Myocyte (in vitro differentiated cells): ENCODE measurements around the gene PRR15L. TPM values are rescaled to one million over a fixed set of nuclear protein-coding genes. Genes with fewer than 3 reads are reported as not detected.

Source experiments
- DNase-seq: peaks from one replicate; pipeline ENCODE4 v3.0.0-alpha.2; 2012; ENCODE audit warnings: low read depth
- total RNA-seq: library from RNA; depleted of rRNA; stranded (reverse); fragments of >200 nt; gene quantifications from 2 replicates; pipeline ENCODE4 v1.2.3, GENCODE V29; 2014

PRR15L gene
- total RNA-seq, 1 donor from 2014 or later, result not detected

DNA sequence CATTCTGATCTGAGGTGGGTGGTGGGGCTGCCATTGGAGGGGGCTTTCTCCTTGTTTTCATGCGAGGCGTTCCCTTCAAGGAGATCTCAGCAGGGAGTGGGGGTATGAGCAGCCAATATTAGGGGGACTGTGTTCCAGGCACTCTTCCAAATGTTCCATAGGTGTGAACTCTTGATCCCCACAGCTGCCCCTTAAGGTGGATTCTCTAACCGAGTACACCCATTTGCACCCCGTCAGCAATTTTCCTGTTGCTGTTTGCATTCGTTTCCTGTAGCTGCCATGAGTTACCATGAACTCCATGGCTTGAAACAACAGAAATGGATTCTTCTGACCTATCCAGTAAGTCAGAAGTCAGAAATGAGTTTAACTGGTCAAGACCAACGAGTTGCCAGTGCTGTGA is 3.7 kb upstream of the PRR15L start:
- DNase-seq, result no peak

DNA sequence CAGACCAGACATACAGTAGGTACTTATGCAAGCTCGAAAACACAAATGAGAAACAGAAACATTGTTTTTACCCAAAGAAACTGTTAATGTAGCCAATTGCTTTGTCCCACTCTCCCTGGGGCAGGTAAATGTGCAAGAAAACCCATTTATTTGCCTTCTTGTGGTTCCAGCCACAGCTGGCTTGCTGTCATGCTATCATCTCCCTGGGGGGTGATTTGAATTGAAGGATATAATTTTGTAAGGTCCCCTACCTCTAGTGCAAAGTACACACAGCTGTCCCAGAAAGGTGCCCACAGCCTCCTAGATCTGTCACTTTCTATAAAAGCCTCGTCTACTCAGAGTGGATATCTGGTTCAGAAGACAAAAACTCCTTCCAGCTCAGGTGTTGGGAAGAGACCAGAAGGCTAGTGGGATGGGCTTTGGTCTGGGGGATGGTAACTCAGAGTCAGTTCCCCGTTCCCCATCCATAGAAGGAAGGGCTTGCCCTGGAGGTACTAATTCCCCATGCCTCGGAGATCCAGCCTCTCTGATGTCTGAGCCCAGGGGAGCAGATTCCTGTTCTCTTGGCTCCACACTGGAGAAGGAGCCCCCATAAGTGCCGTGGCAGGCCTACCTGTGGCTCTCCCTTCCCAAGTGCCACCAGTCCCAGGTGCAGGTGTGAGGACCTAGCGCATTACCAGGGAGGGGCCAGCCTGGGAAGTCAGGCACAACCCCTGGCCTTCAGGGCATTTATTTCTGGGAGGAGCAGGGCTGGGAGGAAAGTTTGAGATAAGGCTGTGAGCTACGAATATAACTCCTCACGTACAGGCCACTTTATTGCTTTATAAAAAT is 2.4 kb upstream of the PRR15L start:
- no peak for DNase-seq

DNA sequence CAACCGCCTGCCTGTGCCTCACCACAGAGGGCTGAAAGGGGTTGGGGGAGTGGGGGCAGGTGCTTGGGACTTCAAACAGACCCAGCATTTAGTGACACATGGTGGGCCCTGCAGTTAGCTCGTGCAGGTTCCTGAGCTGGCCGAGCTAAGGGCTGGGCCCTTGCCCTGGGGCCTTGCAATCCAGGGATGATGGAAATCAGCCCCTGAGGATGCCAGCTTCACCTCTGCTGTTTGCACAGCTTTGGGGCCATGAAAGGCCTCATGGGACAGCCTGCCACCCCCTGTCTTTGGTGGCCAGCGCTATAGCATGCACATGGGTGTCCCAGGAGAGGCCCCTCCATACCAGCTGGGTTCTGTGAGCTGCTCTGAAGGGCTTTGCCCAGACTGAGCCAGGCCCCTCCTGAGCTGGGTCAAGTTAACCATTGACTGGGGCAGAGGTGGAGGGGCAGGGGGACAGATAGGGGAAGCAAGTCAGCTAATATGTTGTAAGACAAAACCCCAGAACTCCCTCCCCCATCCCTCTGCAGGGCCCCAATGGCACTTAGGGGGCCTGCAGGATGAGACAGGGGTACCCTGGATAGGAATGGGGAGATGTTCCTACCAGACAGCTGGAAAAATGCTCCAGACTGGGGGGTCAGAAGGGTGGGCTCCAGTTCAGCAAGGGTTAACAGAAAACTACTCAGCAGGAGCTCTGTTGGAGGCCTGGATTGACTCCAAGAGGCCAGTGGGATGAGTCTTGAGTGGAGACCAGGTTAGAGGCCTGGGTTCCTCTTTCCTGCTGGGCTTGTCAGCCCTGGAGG is 692 bp downstream of the PRR15L start:
- DNase-seq, result no peak

DNA sequence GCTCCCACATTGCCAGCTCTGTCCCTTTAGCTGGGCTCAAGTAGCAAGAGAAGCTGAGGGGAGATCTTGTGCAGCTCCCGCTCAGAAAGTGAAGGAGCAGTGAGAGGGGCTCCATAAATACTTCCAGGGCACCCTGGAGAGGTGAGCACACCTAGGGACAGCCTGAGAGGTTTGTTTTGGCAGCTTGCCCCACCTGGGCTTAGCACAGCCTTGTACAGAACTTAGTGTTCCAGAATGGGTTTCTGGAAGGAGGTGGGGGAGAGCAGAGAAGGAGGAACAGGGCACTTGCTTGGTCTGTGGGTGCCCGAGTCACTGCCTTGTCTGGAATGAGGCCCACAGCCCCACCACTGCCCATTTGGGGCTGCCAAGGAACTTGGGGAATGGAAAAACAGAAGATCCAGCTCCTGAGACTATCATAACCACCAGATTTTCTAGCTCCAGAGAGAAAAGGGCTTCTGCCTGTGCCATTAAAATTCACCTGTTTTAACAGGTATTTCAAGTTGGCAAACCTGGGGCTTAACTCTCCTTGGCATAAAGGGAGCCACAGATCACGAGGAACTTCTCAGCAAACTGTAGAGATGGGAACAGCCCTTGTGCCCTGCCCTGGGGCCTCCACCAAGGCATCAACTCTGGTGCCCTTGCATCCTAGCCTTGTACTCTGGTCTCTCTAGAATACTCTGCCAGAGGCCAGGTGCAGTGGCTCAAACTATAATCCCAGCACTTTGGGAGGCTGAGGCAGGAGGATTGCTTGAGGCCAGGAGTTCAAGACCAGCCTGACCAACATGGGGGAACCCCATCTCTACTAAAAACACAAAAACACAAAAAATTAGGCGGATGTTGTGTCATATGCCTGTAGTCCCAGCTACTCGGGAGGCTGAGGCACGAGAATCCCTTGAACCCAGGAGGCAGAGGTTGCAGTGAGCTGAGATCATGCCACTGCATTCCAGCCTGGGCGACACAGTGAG is 1.9 kb downstream of the PRR15L start:
- DNase-seq, result no peak

DNA sequence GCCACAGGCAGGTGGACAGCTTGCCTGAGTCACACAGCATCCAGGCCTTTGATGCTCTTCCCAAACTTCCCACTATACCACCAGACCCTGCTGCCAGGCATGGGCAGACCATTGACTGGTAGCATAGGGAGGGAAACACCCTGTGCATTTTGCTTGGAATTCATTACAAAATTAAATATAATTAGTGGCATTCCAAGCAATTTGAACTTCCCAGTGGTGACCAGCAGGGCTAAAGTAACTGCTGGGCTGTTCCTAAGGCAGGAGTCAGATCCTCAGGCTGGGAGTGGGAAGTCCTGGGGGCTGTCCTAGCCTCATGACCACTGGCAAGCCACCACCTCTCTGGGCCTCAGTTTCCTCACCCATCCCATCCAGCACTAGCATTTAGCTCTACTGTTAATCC is 3.8 kb downstream of the PRR15L start:
- no peak for DNase-seq

DNA sequence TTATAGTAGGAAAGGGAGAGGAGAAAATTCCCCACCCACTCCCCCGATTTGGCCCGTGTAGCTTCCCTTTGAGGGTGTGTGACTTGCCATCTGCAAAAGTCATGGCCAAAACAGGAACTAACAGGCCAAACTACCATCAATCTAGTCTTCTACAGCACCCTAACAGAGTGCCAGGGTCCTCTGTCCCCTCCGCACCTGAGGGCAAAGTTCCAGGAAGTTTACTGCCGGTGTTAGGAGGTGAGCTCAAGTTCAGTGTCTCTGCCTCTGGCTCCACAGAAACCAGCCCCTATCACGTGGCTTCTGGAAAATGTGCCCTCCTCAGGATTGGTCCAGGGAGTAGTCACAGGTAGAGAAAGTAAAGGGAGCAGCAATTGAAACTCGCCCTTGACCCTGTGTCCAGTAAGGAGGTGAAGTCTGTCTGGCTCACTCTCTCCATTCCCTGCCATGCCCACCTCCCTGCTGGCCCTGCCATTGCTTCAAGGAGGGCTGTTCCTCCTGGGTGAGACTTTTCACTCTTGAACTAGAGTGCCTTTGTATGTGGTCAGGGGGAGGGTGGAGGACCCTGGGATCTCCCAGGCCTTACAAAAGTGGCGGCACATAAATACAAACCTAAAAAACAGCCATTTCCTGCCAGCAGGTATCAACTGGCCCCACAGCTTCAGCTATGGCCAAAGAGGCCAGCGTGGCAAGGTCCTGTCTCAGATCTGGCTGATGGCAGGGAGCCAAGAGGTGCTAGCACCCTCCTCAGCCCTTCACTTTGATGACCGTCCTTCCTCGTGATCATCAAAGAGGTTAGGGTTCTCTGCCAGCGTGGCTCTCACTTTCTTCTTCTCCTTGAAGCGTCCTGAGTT is 5.3 kb downstream of the PRR15L start:
- DNase-seq, result no peak

DNA sequence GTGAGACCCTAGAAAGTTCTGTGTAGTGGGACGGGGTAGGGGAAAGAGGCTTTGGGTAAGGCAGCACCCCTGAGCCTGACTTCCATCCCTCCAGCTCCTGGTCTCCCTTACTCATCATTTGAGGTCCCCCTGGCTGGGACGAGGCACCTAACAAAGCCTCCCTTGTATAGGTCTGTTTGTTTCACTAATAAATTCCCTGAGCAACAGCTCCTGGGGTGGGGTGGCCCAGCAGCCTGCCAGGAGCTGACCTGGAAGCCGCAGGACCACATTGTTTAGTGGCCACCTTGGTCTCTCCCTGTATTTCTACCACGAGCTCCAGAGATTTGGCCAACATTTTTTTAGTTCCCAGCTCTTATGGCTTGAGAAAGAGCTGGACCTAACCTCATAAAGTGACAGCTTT is 7.2 kb downstream of the PRR15L start:
- DNase-seq, result no peak

DNA sequence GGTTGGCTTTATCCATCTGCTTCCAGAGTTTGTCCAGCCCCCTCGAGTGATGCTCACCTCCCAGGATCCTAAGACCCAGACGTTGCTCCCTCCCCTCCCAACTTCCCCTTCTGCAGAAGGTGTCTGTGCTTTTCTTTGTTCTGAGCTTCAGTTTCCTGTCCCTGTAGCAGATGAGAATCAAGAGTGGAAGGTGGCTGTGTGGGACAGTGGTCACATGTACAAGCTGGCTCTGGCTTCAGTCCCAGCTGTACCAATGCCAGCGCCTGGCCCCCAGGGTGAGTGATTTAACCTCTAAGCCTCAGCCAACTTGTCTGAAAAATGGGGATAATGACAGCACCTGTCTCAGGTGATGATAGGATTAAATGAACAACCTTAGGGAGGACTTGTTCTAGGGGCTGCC is 7.7 kb downstream of the PRR15L start:
- DNase-seq, result no peak

DNA sequence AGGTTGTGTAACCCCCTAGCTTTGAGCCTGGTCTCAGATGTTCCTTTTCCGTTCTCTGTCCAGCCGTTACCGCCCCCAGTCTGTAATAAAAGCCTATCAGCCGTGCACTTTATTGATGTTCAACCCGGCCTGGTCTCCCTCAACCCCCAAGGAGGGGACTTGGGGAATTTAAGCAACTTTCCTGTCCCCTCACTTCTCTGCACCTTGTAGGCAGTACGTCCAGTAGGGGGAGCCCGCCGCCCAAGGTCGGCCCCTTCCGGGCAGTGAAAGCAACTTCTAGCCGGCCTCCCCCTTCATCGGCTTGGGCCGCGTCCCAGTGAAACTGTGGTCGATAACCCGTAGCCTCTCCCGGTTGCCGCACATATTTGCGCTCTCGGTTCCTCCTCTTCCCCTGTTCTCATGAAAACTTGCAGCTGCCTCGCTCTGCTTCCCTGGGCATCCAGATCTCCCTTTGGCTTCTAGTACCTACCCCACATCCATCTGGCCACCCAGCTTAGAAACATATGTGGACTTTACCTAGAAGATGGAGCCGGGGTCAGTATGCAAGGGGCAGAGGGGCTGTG is 8.4 kb downstream of the PRR15L start:
- DNase-seq, result peak; percentile 91

DNA sequence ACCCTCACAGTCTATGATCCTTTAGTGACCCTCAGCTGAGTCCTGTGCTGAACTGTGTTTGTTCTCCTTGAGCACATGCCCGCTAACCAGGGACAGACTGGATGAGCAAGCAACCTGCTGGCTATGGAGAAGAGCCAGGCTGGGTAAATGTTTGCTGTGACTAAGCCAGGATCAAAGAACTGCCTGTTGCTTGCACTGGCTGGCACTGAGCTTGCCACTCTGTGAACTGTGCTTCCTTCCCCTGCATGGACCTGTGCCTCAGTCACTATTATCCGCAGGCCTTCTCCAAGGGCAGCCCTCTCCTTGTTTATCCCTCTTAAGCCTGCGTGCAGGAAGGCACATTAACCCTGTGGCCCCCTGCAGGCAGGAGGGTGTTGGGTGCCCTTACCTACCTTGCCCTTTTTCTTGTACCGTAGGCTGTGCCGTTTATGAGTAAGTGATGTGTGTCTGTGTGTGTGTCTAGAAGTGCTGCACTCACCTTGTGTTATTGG is 8.9 kb downstream of the PRR15L start:
- DNase-seq, result no peak

DNA sequence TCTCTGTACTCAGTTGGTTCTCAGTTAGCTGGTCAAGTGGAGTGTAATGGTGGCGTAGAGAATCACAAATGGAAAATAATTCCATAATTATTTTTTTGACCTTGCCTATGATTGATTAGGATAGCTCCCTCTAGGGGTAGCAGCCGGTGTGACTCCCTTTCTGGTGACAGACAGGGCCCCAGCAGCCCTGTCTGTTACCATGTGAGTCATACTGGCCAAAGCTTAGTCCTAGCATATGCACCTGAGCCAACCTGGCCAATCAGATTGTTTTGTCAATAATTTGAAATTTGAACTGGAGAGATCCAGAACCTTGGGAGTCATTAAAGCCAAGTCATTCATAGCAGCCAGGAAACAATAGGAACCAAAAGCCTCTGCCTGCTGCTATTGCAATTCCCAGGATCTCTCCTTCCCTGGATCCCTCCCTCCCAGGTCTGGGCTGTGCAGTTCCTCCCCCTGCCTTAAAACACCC is 10.7 kb downstream of the PRR15L start:
- peak; percentile 84 for DNase-seq

DNA sequence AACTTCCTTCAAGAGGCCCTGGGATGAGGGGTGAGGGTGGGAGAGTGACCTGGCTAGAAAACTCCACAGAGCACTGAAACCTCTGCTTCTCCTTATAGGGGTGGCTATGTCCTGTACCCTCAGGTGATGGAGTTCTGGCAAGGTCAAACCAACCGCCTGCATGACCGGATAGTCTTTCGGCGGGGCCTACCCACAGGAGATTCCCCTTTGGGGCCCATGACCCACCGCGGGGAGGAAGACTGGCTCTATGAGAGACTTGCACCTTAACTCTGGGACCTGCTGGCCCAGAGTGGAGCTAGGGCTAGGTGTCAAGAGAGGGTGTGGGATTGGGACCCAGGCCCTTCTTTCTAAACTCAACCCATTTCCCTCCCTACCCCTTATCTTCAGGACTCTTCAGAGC is 11.2 kb downstream of the PRR15L start:
- no peak for DNase-seq

DNA sequence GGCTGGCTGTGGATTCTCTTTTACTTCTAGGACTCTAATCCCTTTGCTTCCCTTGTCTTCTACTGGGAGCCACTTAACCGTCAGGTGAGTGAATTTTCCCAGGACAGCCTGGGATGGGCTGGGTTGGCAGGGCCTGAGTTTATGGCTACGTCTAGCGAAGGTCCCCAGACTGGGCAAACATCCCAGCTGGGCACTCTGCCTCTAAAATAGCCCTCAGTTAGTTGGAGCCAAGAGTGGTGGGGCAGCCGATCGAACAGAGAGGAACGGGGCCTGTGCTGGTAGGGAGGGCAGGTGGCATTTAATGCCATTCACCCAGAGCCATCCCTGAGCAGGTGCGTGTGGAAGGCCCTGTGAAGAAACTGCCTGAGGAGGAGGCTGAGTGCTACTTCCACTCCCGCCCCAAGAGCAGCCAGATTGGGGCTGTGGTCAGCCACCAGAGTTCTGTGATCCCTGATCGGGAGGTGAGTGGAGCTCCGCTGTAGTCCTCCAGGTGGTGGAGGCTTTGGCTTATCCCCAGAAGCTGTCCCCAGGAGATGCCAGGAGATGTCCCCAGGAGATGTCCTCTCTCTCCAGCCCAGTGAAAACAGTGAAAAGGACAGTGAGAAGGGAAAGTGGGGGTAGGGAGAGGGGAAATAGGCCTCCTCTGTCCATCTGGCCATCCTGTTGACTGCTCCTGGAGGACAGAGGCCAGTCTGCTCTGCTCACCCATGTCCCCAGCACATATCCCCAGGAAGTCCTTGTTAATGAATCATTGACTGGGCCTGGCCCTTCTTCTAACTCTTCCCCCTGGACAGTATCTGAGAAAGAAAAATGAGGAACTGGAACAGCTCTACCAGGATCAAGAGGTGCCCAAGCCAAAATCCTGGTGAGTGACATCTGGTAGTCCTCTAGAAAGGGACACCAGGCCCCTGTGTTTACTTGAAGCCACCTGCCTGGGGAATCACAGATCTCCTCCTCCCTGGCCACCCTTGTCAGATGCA is 11.9 kb downstream of the PRR15L start:
- no peak for DNase-seq

DNA sequence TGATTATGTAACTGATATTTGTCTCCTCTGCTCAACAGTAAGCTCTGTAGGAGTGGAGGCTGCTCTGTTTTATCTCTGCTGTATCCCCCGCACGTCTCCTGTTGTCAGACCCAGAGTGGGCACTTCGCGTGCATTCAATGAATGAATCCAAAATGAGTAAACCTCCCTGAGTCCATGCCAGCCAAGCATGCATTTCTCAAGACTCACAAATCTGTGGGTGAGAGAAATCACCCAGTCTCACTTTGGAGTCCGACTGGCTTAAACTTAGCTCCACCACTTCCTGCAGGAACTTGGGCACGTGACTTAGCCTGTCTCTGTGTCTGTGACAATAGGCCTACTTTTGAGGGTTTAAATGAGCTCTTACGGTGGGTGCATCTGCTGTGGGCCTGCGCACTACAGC is 12.6 kb downstream of the PRR15L start:
- DNase-seq, result no peak

DNA sequence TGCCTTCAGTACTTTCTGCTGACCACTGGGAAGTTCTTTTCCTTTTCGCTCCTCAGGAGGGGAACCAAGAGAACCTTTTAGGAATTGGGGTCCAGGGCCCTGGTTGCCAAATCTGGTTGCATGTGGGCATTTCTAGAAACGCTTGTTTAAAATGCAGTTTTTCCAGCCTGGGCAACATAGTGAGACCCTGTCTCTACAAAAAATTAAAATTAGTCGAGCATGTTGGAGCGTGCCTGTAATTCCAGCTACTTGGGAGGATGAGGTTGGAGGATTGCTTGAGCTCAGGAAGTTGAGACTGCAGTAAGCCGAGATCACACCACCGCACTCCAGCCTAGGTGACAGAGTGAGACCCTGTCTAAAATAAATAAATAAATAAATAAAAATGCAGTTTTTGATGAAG is 15.1 kb downstream of the PRR15L start:
- DNase-seq, result no peak

DNA sequence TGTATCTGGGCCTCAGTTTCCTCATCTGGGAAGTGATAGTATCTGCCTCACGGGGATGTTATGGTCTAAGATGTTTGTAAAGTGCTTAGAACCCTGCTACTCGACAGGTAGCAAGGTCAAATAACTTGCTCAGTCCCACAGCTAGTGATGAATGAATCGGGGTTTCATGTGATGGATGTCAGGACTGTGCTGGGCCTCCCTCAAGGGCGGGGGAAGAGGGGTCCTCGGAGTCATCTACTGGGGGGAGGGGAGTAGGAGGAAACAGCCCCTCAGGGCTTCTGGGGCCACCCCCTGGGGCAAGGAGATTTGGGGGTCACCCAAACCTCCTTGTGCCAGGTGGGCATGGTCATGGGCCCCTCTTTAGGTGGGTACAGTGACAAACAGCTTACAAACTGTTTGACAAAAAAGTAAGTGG is 15.6 kb downstream of the PRR15L start:
- no peak for DNase-seq

DNA sequence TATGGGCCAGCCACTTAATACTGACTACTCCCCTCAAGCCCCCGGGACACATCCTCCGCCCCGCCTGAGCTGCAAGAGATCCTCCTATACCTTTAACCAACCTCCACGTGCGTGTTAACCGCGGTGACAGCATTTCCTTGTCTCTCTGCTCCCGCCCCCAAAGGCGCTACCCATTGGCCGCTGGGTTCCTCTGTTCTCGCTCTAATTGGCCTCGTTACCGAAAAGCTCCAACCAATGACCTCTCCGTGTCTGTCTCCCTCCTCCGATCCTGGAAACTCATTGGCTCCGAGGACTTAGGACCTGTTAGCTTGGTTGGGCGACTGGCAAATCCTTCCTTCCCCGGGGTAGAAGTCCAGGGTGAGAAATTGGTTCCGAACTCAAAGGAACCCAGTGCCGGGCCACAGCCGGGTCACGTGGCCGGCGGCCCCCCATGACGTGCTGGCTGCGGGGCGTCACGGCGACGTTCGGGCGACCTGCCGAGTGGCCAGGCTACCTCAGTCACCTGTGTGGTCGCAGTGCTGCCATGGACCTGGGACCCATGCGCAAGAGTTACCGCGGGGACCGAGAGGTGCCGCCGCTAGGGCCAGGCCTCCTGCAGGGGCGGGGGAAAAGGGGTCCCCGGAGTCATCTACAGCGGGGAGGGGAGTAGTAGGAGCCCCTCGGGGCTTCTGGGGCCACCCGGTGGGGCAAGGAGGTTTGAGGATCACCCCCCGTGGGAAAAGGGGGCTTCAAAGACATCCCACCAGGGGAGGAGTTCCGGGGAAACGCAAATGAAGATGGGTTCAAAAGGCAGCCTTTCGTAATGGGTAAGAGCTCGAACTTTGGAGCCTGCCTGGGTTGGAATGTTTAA is 16.2 kb downstream of the PRR15L start, which contains the start of gene PNPO:
Gene PNPO, plus strand, starts transcription at position 326 of the 850 bp plus-strand sequence. Its CDS starts 105 bp downstream, at position 431.
- DNase-seq, result peak; percentile 99
